GM12878 (cell line): ENCODE data around the gene SERTAD2. TPM values are rescaled to one million over a fixed set of nuclear protein-coding genes. Genes with fewer than 3 reads are reported as not detected.

Experiments used
- ATAC-seq: fragments of 200-7000 bp; cut with Tn5 transposase; 3 replicates; pipeline ENCODE4 v1.9.1; 2020; ENCODE audit warnings: mild to moderate bottlenecking, moderate library complexity
- BruUV-seq: library from RNA; stranded (reverse); fragments of 400-500 nt; replicated peaks from 2 replicates; lab custom pipeline; 2021; lab: Mats Ljungman, UMichigan
- CTCF ChIA-PET: fragments of 300-600 bp; sonication (Branson Sonifier 250); formaldehyde crosslinking; extraction: SDS; loops from one replicate; lab custom pipeline; 2021; ENCODE audit warnings: inconsistent platforms; lab: Yijun Ruan, JAX
- POLR2A ChIA-PET: fragments of 350-600 bp; formaldehyde crosslinking; extraction: SDS; loops from one replicate; lab custom pipeline; 2021; ENCODE audit warnings: inconsistent platforms; lab: Charles Lee
- RAD21 ChIA-PET: fragments of 300-600 bp; sonication (Branson Sonifier 250); formaldehyde crosslinking; loops from one replicate; lab custom pipeline; 2023; ENCODE audit warnings: antibody characterized with exemption; ENCODE audit not compliant: unreplicated experiment; lab: Charles Lee
- SMC1A ChIA-PET: fragments of 300-600 bp; sonication (Branson Sonifier 250); formaldehyde crosslinking; loops from one replicate; lab custom pipeline; 2023; ENCODE audit not compliant: unreplicated experiment, uncharacterized antibody; lab: Charles Lee
- DNase-seq: peaks from one replicate; pipeline ENCODE4 v3.0.0-alpha.2; 2011; ENCODE audit warnings: low read depth, low spot score
- FAIRE-seq: peaks from 3 replicates; lab custom pipeline; 2011; peaks lifted over from hg19 to GRCh38; lab: Jason Lieb, UNC
- H2AFZ ChIP-seq: 2 replicates; pipeline ENCODE4 v1.6.0; 2011; ENCODE audit warnings: low read depth, low read length, control low read depth; ENCODE audit not compliant: control insufficient read depth
- H3K27ac ChIP-seq: 2 replicates; pipeline ENCODE4 v1.5.1; 2011; ENCODE audit warnings: control low read depth; ENCODE audit not compliant: control insufficient read depth, insufficient read depth
- H3K27me3 ChIP-seq, 2 experiments: replicated peaks in 1 of 2; 2 replicates each; pipeline versions ENCODE4 v1.6.0 to v1.6.1; 2011; ENCODE audit warnings: low read length in 1 of 2; ENCODE audit not compliant: control insufficient read depth in 2 of 2, insufficient read depth in 2 of 2
- H3K36me3 ChIP-seq, 2 experiments: 2 replicates each; pipeline ENCODE4 v1.5.1; 2011; ENCODE audit warnings: low read length in 1 of 2; ENCODE audit not compliant: control insufficient read depth in 2 of 2, insufficient read depth in 2 of 2
- H3K4me1 ChIP-seq: 2 replicates; pipeline ENCODE4 v1.6.1; 2011; ENCODE audit warnings: mild to moderate bottlenecking, low read length, moderate library complexity, mixed read lengths; ENCODE audit not compliant: control insufficient read depth, insufficient read depth
- H3K4me2 ChIP-seq: 2 replicates; pipeline ENCODE4 v1.6.0; 2011; ENCODE audit warnings: control low read depth; ENCODE audit not compliant: control insufficient read depth, insufficient read depth
- H3K4me3 ChIP-seq: fragments of 200-600 bp; sonication (generic); 2 replicates; pipeline ENCODE4 v1.5.1; 2016
- H3K79me2 ChIP-seq: 2 replicates; pipeline ENCODE4 v1.6.0; 2011; ENCODE audit warnings: low read length; ENCODE audit not compliant: control insufficient read depth, insufficient read depth
- H3K9ac ChIP-seq: 2 replicates; pipeline ENCODE4 v1.8.0; 2011; ENCODE audit warnings: low read length, control low read depth, mixed read lengths; ENCODE audit not compliant: control insufficient read depth, insufficient read depth
- H3K9me3 ChIP-seq: replicated peaks from 3 replicates; pipeline ENCODE4 v1.5.1; 2011; ENCODE audit warnings: mild to moderate bottlenecking, low read length; ENCODE audit not compliant: control insufficient read depth, insufficient read depth
- H4K20me1 ChIP-seq: 2 replicates; pipeline ENCODE4 v1.6.0; 2011; ENCODE audit not compliant: control insufficient read depth, insufficient read depth
- ASH2L ChIP-seq: fragments of 300-600, 200-600 bp; sonication (generic); IDR thresholded peaks from 2 replicates; pipeline ENCODE4 v1.6.1; 2017; ENCODE audit warnings: low read depth, mild to moderate bottlenecking, borderline replicate concordance
- CEBPZ ChIP-seq: fragments of 150-350 bp; IDR thresholded peaks from 2 replicates; pipeline ENCODE4 v1.6.1; 2016; ENCODE audit warnings: low read depth, low read length
- CHD2 ChIP-seq: IDR thresholded peaks from 2 replicates; pipeline ENCODE4 v1.6.1; 2011; ENCODE audit warnings: low read depth, low read length, improper control_type of control experiment, borderline replicate concordance
- FOXK2 ChIP-seq: fragments of 450-650 bp; IDR thresholded peaks from 2 replicates; pipeline ENCODE4 v1.6.1; 2017; ENCODE audit warnings: mild to moderate bottlenecking, moderate library complexity
- KAT2A ChIP-seq: conservative IDR thresholded peaks from 2 replicates; pipeline ENCODE4 v1.6.1; 2011; ENCODE audit warnings: low read depth, low read length; ENCODE audit not compliant: control insufficient read depth
- KDM1A ChIP-seq: fragments of 200-600 bp; sonication (generic); IDR thresholded peaks from 2 replicates; pipeline ENCODE4 v1.6.1; 2016; ENCODE audit warnings: borderline replicate concordance
- MTA3 ChIP-seq: IDR thresholded peaks from 2 replicates; pipeline ENCODE4 v1.6.1; 2012; ENCODE audit warnings: low read length, inconsistent platforms, borderline replicate concordance
- NFIC ChIP-seq: IDR thresholded peaks from 2 replicates; pipeline ENCODE4 v1.6.1; 2012; ENCODE audit warnings: low read depth, mild to moderate bottlenecking, inconsistent platforms, low read length, moderate library complexity
- POU2F2 ChIP-seq: IDR thresholded peaks from 3 replicates; pipeline ENCODE4 v1.6.1; 2011; ENCODE audit warnings: low read depth, mild to moderate bottlenecking, low read length, borderline replicate concordance
- RUNX3 ChIP-seq: IDR thresholded peaks from 2 replicates; pipeline ENCODE4 v1.6.1; 2012; ENCODE audit warnings: low read length, inconsistent platforms
- WRNIP1 ChIP-seq: IDR thresholded peaks from 2 replicates; pipeline ENCODE4 v1.6.1; 2011; ENCODE audit warnings: low read depth, low read length, improper control_type of control experiment, borderline replicate concordance
- YBX1 ChIP-seq: fragments of 450-650 bp; IDR thresholded peaks from 2 replicates; pipeline ENCODE4 v1.6.1; 2016; ENCODE audit warnings: antibody characterized with exemption
- ZBED1 ChIP-seq: IDR thresholded peaks from 2 replicates; pipeline ENCODE4 v1.6.1; 2016; ENCODE audit warnings: borderline replicate concordance
- ZBTB33 ChIP-seq: fragments of 450-650 bp; IDR thresholded peaks from 2 replicates; pipeline ENCODE4 v1.6.1; 2017; ENCODE audit warnings: mild to moderate bottlenecking
- ZNF207 ChIP-seq: fragments of 450-650 bp; IDR thresholded peaks from 2 replicates; pipeline ENCODE4 v1.6.1; 2014; ENCODE audit warnings: antibody characterized with exemption, mild to moderate bottlenecking, borderline replicate concordance
- in situ Hi-C: fragments of 300-500 bp; cut with MboI; formaldehyde crosslinking; loops from 9 replicates; pipeline ENCODE4 v1.14.3; 2018; ENCODE audit warnings: mixed read lengths
- intact Hi-C: fragments of 100-400 bp; cut with micrococcal nuclease; formaldehyde crosslinking; loops from one replicate; pipeline ENCODE4 v1.14.2; 2022; ENCODE audit not compliant: unreplicated experiment
- polyA plus RNA-seq, 11 experiments: library from polyadenylated mRNA; depleted of rRNA in 4 of 11; unstranded in 6 of 11; stranded (reverse) in 5 of 11; fragments of >200 nt; fragmentation: Nextera tagmentation in 4 of 11; fragmentation: Illumina TruSeq in 1 of 11; extraction: Ambion mirVana in 4 of 11; extraction: Trizol in 1 of 11; gene quantifications; 1 replicate in 1 of 11; 2 replicates in 10 of 11; pipeline versions ENCODE4 v1.2.1 to v1.2.3, GENCODE V29; 2011 to 2016; ENCODE audit warnings: inconsistent platforms in 2 of 11, missing spikeins in 2 of 11, low read depth in 1 of 11
- total RNA-seq, 4 experiments: library from RNA; depleted of rRNA in 3 of 4; stranded (reverse); fragments of >200 nt in 3 of 4; fragmentation: Illumina TruSeq in 1 of 4; extraction: Trizol in 1 of 4; gene quantifications; 2 replicates each; pipeline versions ENCODE4 v1.2.1 to v1.2.3, GENCODE V29; 2013 to 2021

SERTAD2 gene
- total and polyA plus RNA-seq, 10 of the 15 experiments (the other 5 are each of a cell fraction or from before 2014, with no cell fraction given): 7.9 to 28.7 (median 20.1) TPM

GRCh38 chr2:64591188-64591587, 62.5 kb downstream of the SERTAD2 start (continued):
- TF ChIP-seq CEBPZ: no peak
- TF ChIP-seq RUNX3: peak; percentile 58; the same call in 1 of the 2 replicates
- TF ChIP-seq, all 136 proteins: peak for 9

GRCh38 chr2:64587561-64587960, 66.2 kb downstream of the SERTAD2 start:
- Histone ChIP-seq H3K4me1 (peaks cover 34% of the 10 kb centered on the region), H3K27me3 (no peaks in the 10 kb centered on the region), H3K79me2 (peaks cover 3% of the 10 kb centered on the region), H3K27ac (no peak overlapping the region), H3K4me3 (no peak overlapping the region), H3K9ac (no peak overlapping the region), H4K20me1 (no peaks in the 10 kb centered on the region), H3K36me3 (peaks cover 2 to 17% of the 10 kb centered on the region in 2 experiments), H3K4me2 (no peak overlapping the region), H2AFZ (no peak overlapping the region), H3K9me3 (no peaks in the 10 kb centered on the region)
- in situ Hi-C loops (no loop called here), intact Hi-C loops (loop anchor here (1.0 to 2.0 kb wide), 4 partner anchors 59 to 445 kb away; no protein-coding TSS in a partner anchor)
- ATAC-seq (no peak), FAIRE-seq (no peak), DNase-seq (no peak)
- BruUV-seq: no TSS peak
- CTCF ChIA-PET: interaction anchor here (0.9 to 7.8 kb wide), 49 partner anchors 10 to 538 kb away, joined by 3 to 80 read pairs (median 6); partner anchors contain the start of gene AFTPH
- RAD21 ChIA-PET: interaction anchor here (0.9 to 2.3 kb wide), 28 partner anchors 11 to 354 kb away, joined by 3 to 20 read pairs (median 4); partner anchors contain the start of genes AFTPH and SERTAD2
- POLR2A ChIA-PET: interaction anchor here (0.6 to 2.0 kb wide), 7 partner anchors 27 to 275 kb away, joined by 3 to 10 read pairs (median 4); partner anchors contain the start of genes AFTPH and SERTAD2
- SMC1A ChIA-PET: interaction anchor here (0.6 to 4.5 kb wide), 41 partner anchors 8 to 445 kb away, joined by 3 to 50 read pairs (median 5); partner anchors contain the start of genes AFTPH and SERTAD2
- TF ChIP-seq KAT2A (no peak), MTA3 (no peak), CHD2 (no peak), ASH2L (no peak), WRNIP1 (no peak), NFIC (no peak), POU2F2 (no peak), ZNF207 (no peak), CEBPZ (no peak), KDM1A (no peak), ZBTB33 (no peak), ZBED1 (no peak), FOXK2 (no peak), YBX1 (no peak)
